Activated T-cell treated with anti-CD3 and anti-CD28 coated beads, Interleukin-2, amount 50 U/mL, for 1 hour (primary cell): ENCODE measurements around the gene HOXB1.
"Not testable (repeated sequence)": the region's sequence is repeated elsewhere in the genome, so short reads cannot be mapped to it uniquely, and the experiment has no call there.

ENCODE experiments used
- DNase-seq: peaks from one replicate; pipeline ENCODE4 v3.0.0-alpha.2; 2020

The HOXB1 gene

GRCh38 chr17:48489781-48490180 lies 41.0 kb downstream of the HOXB1 start:
- no peak for DNase-seq

DNA sequence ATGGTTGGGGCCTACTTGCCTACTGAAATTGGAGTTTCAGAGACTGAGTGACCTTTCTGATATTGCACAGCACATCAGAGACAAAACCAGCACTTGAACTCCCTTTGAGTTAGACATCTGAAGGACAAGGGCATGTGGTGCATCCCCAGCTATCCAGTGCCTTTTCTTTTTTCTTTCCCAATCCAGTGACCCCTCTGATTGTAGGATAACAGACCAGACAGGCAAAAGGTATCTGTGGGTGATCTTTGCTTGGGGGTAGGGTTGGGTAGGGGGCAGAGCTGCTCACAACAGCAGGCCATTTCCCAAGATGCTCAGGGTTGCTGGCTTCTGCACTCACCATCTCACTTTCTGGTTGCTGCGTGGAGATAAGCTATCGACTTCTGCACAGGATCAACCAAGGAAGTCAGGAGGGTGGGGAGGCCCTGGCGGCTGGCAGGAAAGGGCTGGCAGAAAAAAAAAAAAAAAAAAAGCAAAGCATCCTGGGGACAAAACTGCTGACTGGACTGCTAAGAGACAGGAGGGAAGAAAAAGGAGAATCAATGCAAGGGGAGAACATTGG lies 42.2 kb downstream of the HOXB1 start:
- DNase-seq: no peak

DNA sequence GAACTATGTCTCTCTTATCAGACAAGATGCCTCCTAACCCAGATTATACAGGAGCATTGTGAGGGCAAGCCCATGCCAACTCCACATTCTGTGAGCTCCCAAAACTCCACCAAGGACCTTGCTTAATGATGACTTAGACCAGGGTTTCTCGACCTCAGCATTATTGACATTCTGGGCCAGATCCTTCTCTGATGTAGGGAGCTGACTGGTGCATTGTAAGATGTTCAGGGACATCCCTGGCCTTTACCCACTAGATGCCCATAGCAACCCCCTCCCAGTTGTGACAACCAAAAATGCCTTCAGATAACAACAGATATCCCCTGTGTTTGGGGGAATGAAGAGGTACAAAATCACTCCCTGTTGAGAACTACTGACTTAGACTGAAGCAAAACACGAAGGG lies 43.6 kb downstream of the HOXB1 start:
- DNase-seq: no peak

GRCh38 chr17:48486557-48486956 lies 44.3 kb downstream of the HOXB1 start:
- DNase-seq: no peak

DNA sequence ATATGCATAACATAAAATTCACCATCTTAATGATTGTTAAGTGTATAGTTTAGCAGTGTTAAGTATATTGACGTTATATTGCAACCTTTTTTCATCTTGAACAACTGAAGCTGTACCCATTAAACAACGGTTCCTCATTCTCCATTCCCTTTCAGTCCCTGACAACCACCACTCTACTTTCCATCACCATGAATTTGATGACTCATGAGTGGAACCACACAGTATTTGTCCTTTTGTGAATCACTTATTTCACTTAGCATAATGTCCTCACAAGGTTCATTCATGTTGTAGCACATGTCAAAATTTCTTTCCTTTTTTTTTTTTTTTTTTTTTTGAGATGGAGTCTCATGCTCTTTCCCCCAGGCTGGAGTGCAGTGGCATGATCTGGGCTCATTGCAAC lies 46.0 kb downstream of the HOXB1 start:
- no peak for DNase-seq

DNA sequence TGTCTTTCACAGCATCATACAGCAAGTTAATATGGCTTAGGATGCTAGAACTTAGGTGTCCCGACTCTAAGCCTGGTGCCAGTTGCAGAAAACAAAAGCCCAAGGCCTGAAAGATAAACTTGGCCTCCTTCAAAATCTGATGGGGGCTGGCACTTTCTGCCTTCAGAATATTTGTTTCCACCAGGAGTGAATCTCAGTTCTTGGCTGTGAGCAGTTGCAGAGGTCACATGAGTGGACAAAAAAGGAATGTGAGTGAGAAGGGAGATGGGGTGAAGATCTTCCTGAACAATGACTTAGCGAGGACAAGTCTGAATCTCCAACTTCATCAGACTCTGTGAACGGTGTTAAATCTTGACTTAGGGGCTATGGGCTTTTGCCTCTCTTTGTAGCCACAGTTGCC lies 46.6 kb downstream of the HOXB1 start:
- DNase-seq: no peak

GRCh38 chr17:48483471-48484131 lies 47.2 kb downstream of the HOXB1 start:
- DNase-seq: peak; percentile 22

DNA sequence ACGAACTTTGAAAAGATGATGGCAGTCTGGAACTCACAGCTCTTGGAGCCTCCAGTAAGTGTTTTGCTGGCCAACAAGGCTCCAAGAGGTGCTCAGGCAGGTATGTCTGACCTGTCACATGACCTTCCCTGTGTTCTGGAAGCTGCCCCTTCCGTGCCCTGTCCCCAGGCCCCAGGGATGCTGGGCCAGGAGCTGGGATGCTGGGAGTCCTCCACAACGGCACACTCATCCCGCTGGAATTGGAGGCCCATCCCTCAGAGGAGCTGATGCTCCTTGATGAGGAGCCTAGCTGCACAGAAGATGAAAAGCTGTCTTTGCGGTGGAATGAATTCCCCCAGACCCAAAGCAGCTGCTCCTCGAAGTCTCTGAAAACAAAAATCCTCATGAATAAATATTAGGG lies 47.8 kb downstream of the HOXB1 start:
- no peak for DNase-seq

DNA sequence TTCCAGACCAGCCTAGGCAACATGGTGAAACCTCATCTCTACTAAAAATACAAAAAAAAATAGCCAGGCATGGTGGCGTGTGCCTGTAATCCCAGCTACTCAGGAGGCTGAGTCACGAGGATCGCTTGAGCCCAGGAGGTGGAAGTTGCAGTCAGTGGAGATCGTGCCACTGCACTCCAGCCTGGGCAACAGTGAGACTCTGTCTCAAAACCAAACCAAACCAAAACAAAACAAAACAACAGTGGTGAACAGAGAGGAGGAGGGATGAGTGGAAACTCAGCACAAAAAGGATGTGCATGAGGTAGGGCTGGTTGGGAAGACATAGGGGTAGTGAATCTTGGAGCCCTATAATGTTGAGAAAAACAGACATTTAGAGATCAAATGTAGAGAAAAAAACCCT lies 48.5 kb downstream of the HOXB1 start:
- DNase-seq: not testable (repeated sequence)

GRCh38 chr17:48479014-48479402 lies 51.8 kb downstream of the HOXB1 start:
- no peak for DNase-seq
